Measurements from ENCODE around the gene WNK2.
"Not testable (repeated sequence)": the region's sequence is repeated elsewhere in the genome, so short reads cannot be mapped to it uniquely, and the experiment has no call there.

Gene WNK2

GRCh38 chr9:93341820-93342219 is 157.9 kb downstream of the WNK2 start:
- H3K27me3 ChIP-seq (ENCODE audit: control insufficient read depth, insufficient read depth, low read length); H3K4me3 ChIP-seq (ENCODE audit: low read length); DNase-seq (ENCODE audit: low read depth, low spot score); H3K4me1 ChIP-seq (ENCODE audit: control insufficient read depth, insufficient read depth, low read length); H3K9me3 ChIP-seq (ENCODE audit: control insufficient read depth, insufficient read depth, low read length); H3K36me3 ChIP-seq (ENCODE audit: control insufficient read depth, insufficient read depth, low read length); H3K27ac ChIP-seq (ENCODE audit: low read length): not testable (repeated sequence)
- no CpG with 5 or more reads among the region's 5 CpGs for WGBS (ENCODE audit: insufficient coverage, insufficient read length)

GRCh38 chr9:93342428-93342827 is 158.5 kb downstream of the WNK2 start:
- DNase-seq (ENCODE audit: low read depth, low spot score); H3K4me1 ChIP-seq (ENCODE audit: control insufficient read depth, insufficient read depth, low read length); H3K36me3 ChIP-seq (ENCODE audit: control insufficient read depth, insufficient read depth, low read length); H3K27me3 ChIP-seq (ENCODE audit: control insufficient read depth, insufficient read depth, low read length); H3K4me3 ChIP-seq (ENCODE audit: low read length); H3K27ac ChIP-seq (ENCODE audit: low read length); H3K9me3 ChIP-seq (ENCODE audit: control insufficient read depth, insufficient read depth, low read length): not testable (repeated sequence)
- no CpG with 5 or more reads among the region's 11 CpGs for WGBS (ENCODE audit: insufficient coverage, insufficient read length)

- Histone ChIP-seq H3K27ac (ENCODE audit: low read length) (no peak overlapping the region), H3K36me3 (ENCODE audit: control insufficient read depth, insufficient read depth, low read length) (0 out of 2 replicates have a peak, but pooled peaks cover 2% of the 10 kb centered on the region), H3K27me3 (ENCODE audit: control insufficient read depth, insufficient read depth, low read length) (no peaks in the 10 kb centered on the region), H3K4me1 (ENCODE audit: control insufficient read depth, insufficient read depth, low read length) (peaks cover 2% of the 10 kb centered on the region; the same call in 1 of the 2 replicates), H3K4me3 (ENCODE audit: low read length) (no peak overlapping the region), H3K9me3 (ENCODE audit: control insufficient read depth, insufficient read depth, low read length) (no peaks in the 10 kb centered on the region)
- DNase-seq (ENCODE audit: low read depth, low spot score), result no peak
- WGBS (ENCODE audit: insufficient coverage, insufficient read length), result no CpG with 5 or more reads among the region's 9 CpGs
Measured at GRCh38 chr9:93343663-93344062, 159.7 kb downstream of the WNK2 start.

GRCh38 chr9:93345643-93346230 is 161.8 kb downstream of the WNK2 start:
- no peaks in the 10 kb centered on the region for H3K27me3 ChIP-seq (ENCODE audit: control insufficient read depth, insufficient read depth, low read length)
- no peak overlapping the region for H3K27ac ChIP-seq (ENCODE audit: low read length)
- WGBS (ENCODE audit: insufficient coverage, insufficient read length), result no CpG with 5 or more reads among the region's 19 CpGs
- no peaks in the 10 kb centered on the region for H3K36me3 ChIP-seq (ENCODE audit: control insufficient read depth, insufficient read depth, low read length)
- DNase-seq (ENCODE audit: low read depth, low spot score), result no peak
- H3K9me3 ChIP-seq (ENCODE audit: control insufficient read depth, insufficient read depth, low read length), result no peaks in the 10 kb centered on the region
- peak overlapping the region; percentile 39; the same call in 1 of the 2 replicates for H3K4me3 ChIP-seq (ENCODE audit: low read length)
- H3K4me1 ChIP-seq (ENCODE audit: control insufficient read depth, insufficient read depth, low read length), result peaks cover 2% of the 10 kb centered on the region; the same call in 1 of the 2 replicates

- WGBS (ENCODE audit: insufficient coverage, insufficient read length), result no CpG with 5 or more reads among the region's 66 CpGs
- no peaks in the 10 kb centered on the region for H3K9me3 ChIP-seq (ENCODE audit: control insufficient read depth, insufficient read depth, low read length)
- H3K4me1 ChIP-seq (ENCODE audit: control insufficient read depth, insufficient read depth, low read length), result peaks cover 2% of the 10 kb centered on the region; the same call in 1 of the 2 replicates
- H3K27me3 ChIP-seq (ENCODE audit: control insufficient read depth, insufficient read depth, low read length), result no peaks in the 10 kb centered on the region
- H3K27ac ChIP-seq (ENCODE audit: low read length), result no peak overlapping the region
- H3K4me3 ChIP-seq (ENCODE audit: low read length), result peak overlapping the region; percentile 39; the same call in 1 of the 2 replicates
- H3K36me3 ChIP-seq (ENCODE audit: control insufficient read depth, insufficient read depth, low read length), result no peaks in the 10 kb centered on the region
- no peak for DNase-seq (ENCODE audit: low read depth, low spot score)
Measured at GRCh38 chr9:93346231-93347112, 162.5 kb downstream of the WNK2 start.

GRCh38 chr9:93347371-93347975 is 163.5 kb downstream of the WNK2 start:
- H3K27ac ChIP-seq (ENCODE audit: low read length); DNase-seq (ENCODE audit: low read depth, low spot score): not testable (repeated sequence)
- no CpG with 5 or more reads among the region's 9 CpGs for WGBS (ENCODE audit: insufficient coverage, insufficient read length)

GRCh38 chr9:93353413-93354310 is 169.7 kb downstream of the WNK2 start:
- not testable (repeated sequence) for H3K36me3 ChIP-seq (ENCODE audit: control insufficient read depth, insufficient read depth, low read length); DNase-seq (ENCODE audit: low read depth, low spot score); H3K4me1 ChIP-seq (ENCODE audit: control insufficient read depth, insufficient read depth, low read length); H3K27ac ChIP-seq (ENCODE audit: low read length); H3K4me3 ChIP-seq (ENCODE audit: low read length); H3K27me3 ChIP-seq (ENCODE audit: control insufficient read depth, insufficient read depth, low read length); H3K9me3 ChIP-seq (ENCODE audit: control insufficient read depth, insufficient read depth, low read length)
- no CpG with 5 or more reads among the region's 14 CpGs for WGBS (ENCODE audit: insufficient coverage, insufficient read length)

More at GRCh38 chr9:93347371-93347975, 163.5 kb downstream of the WNK2 start:
- H3K27me3 ChIP-seq (ENCODE audit: control insufficient read depth, insufficient read depth, low read length); H3K4me3 ChIP-seq (ENCODE audit: low read length); H3K4me1 ChIP-seq (ENCODE audit: control insufficient read depth, insufficient read depth, low read length); H3K9me3 ChIP-seq (ENCODE audit: control insufficient read depth, insufficient read depth, low read length); H3K36me3 ChIP-seq (ENCODE audit: control insufficient read depth, insufficient read depth, low read length): not testable (repeated sequence)

GRCh38 chr9:93354451-93354850 is 170.5 kb downstream of the WNK2 start:
- Histone ChIP-seq H3K4me3 (ENCODE audit: low read length) (no peak overlapping the region), H3K27me3 (ENCODE audit: control insufficient read depth, insufficient read depth, low read length) (no peaks in the 10 kb centered on the region), H3K36me3 (ENCODE audit: control insufficient read depth, insufficient read depth, low read length) (peaks cover 6% of the 10 kb centered on the region; the same call in 1 of the 2 replicates), H3K4me1 (ENCODE audit: control insufficient read depth, insufficient read depth, low read length) (no peaks in the 10 kb centered on the region), H3K27ac (ENCODE audit: low read length) (no peak overlapping the region), H3K9me3 (ENCODE audit: control insufficient read depth, insufficient read depth, low read length) (no peaks in the 10 kb centered on the region)
- no peak for DNase-seq (ENCODE audit: low read depth, low spot score)
- no CpG with 5 or more reads among the region's 4 CpGs for WGBS (ENCODE audit: insufficient coverage, insufficient read length)

GRCh38 chr9:93355827-93356226 is 171.9 kb downstream of the WNK2 start:
- no peak overlapping the region for H3K4me3 ChIP-seq (ENCODE audit: low read length)
- H3K27me3 ChIP-seq (ENCODE audit: control insufficient read depth, insufficient read depth, low read length), result no peaks in the 10 kb centered on the region
- no peak for DNase-seq (ENCODE audit: low read depth, low spot score)
- no peaks in the 10 kb centered on the region for H3K4me1 ChIP-seq (ENCODE audit: control insufficient read depth, insufficient read depth, low read length)
- H3K27ac ChIP-seq (ENCODE audit: low read length), result no peak overlapping the region
- H3K36me3 ChIP-seq (ENCODE audit: control insufficient read depth, insufficient read depth, low read length), result peaks cover 6% of the 10 kb centered on the region; the same call in 1 of the 2 replicates
- no peaks in the 10 kb centered on the region for H3K9me3 ChIP-seq (ENCODE audit: control insufficient read depth, insufficient read depth, low read length)
- no CpG with 5 or more reads among the region's 2 CpGs for WGBS (ENCODE audit: insufficient coverage, insufficient read length)

- H3K27ac ChIP-seq (ENCODE audit: low read length), result no peak overlapping the region
- H3K4me3 ChIP-seq (ENCODE audit: low read length), result no peak overlapping the region
- no peak for DNase-seq (ENCODE audit: low read depth, low spot score)
- no CpG with 5 or more reads among the region's 5 CpGs for WGBS (ENCODE audit: insufficient coverage, insufficient read length)
- no peaks in the 10 kb centered on the region for H3K4me1 ChIP-seq (ENCODE audit: control insufficient read depth, insufficient read depth, low read length)
- H3K27me3 ChIP-seq (ENCODE audit: control insufficient read depth, insufficient read depth, low read length), result no peaks in the 10 kb centered on the region
- H3K9me3 ChIP-seq (ENCODE audit: control insufficient read depth, insufficient read depth, low read length), result no peaks in the 10 kb centered on the region
- H3K36me3 ChIP-seq (ENCODE audit: control insufficient read depth, insufficient read depth, low read length), result peaks cover 6% of the 10 kb centered on the region; the same call in 1 of the 2 replicates
Measured at GRCh38 chr9:93357649-93358048, 173.7 kb downstream of the WNK2 start.

All from iPS DF 6.9 (cell line).